Neutrophil (primary cell): Measurements from ENCODE around the gene RIT1.

Experiments used
- H3K27ac ChIP-seq: fragments of 200-600 bp; sonication (generic); 2 replicates; pipeline ENCODE4 v1.5.1; 2016; ENCODE audit warnings: mild to moderate bottlenecking, moderate library complexity
- H3K27me3 ChIP-seq: fragments of 200-600 bp; sonication (generic); 2 replicates; pipeline ENCODE4 v1.6.0; 2016; ENCODE audit warnings: mild to moderate bottlenecking
- H3K36me3 ChIP-seq: fragments of 200-600 bp; sonication (generic); 2 replicates; pipeline ENCODE4 v1.5.1; 2017
- H3K4me1 ChIP-seq, 2 experiments: fragments of 200-600 bp in 1 of 2; sonication (generic) in 1 of 2; 1 replicate in 1 of 2; 2 replicates in 1 of 2; pipeline versions ENCODE4 v1.5.1 to v1.6.1; 2013 to 2016; ENCODE audit warnings: low read depth in 1 of 2, low read length in 1 of 2, mild to moderate bottlenecking in 1 of 2, moderate library complexity in 1 of 2; ENCODE audit not compliant: control insufficient read depth in 1 of 2, insufficient read depth in 1 of 2
- H3K4me3 ChIP-seq, 2 experiments: fragments of 200-600 bp in 1 of 2; sonication (generic) in 1 of 2; 1 replicate in 1 of 2; 2 replicates in 1 of 2; pipeline ENCODE4 v1.5.1; 2013 to 2016; ENCODE audit warnings: low read depth in 1 of 2, low read length in 1 of 2, mild to moderate bottlenecking in 1 of 2, moderate library complexity in 1 of 2
- H3K9me3 ChIP-seq: fragments of 200-600 bp; sonication (generic); 2 replicates; pipeline ENCODE4 v1.5.1; 2016
- TF ChIP-seq, protein P1 (sequence below): fragments of 200-600 bp; sonication (generic); IDR thresholded peaks from 2 replicates; pipeline ENCODE4 v1.5.1; 2016; ENCODE audit warnings: antibody characterized with exemption

Gene RIT1

GRCh38 chr1:155938220-155938627 is 27.1 kb upstream of the RIT1 start:
- TF ChIP-seq, protein P1, sequence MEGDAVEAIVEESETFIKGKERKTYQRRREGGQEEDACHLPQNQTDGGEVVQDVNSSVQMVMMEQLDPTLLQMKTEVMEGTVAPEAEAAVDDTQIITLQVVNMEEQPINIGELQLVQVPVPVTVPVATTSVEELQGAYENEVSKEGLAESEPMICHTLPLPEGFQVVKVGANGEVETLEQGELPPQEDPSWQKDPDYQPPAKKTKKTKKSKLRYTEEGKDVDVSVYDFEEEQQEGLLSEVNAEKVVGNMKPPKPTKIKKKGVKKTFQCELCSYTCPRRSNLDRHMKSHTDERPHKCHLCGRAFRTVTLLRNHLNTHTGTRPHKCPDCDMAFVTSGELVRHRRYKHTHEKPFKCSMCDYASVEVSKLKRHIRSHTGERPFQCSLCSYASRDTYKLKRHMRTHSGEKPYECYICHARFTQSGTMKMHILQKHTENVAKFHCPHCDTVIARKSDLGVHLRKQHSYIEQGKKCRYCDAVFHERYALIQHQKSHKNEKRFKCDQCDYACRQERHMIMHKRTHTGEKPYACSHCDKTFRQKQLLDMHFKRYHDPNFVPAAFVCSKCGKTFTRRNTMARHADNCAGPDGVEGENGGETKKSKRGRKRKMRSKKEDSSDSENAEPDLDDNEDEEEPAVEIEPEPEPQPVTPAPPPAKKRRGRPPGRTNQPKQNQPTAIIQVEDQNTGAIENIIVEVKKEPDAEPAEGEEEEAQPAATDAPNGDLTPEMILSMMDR = peak; percentile 25
- Histone ChIP-seq H3K4me1 (peaks cover 42 to 46% of the 10 kb centered on the region in 2 experiments), H3K4me3 (peak overlapping the region in 1 of 2 experiments; percentile 6), H3K27me3 (no peaks in the 10 kb centered on the region), H3K36me3 (peaks cover 5% of the 10 kb centered on the region), H3K27ac (no peak overlapping the region), H3K9me3 (no peaks in the 10 kb centered on the region)

DNA sequence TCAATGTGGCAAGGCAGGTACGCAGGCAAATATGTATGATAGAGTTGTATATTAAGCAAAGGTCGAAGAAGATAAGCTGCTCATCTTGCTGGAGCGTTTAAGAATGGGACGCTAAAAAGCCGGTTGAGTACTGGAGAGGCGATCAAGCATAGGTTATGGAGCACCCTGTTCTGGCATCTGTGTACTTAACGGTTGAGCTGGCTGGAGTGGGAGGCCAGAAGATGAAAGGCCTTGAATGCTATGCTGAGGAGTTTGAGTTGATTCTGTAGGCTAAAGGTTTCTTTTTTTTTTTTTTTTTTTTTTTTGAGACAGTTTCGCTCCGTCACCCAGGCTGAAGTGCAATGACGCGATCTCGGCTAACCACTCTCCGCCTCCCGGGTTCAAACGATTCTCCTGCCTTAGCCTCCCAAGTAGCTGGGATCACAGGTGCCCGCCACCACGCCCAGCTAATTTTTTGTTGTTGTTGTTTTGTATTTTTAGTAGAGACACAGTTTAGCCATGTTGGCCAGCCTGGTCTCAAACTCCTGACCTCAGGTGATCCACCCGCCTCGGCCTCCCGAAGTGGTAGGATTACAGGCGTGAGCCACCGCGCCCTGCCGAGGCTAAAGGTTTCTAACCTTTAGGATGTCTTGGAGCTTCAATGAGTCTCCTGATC is 23.9 kb upstream of the RIT1 start:
- Histone ChIP-seq H3K27me3 (no peaks in the 10 kb centered on the region), H3K27ac (peak overlapping the region; percentile 88), H3K4me3 (peak overlapping the region; percentile 82 to 86), H3K9me3 (no peaks in the 10 kb centered on the region), H3K4me1 (peaks cover 17 to 22% of the 10 kb centered on the region in 2 experiments), H3K36me3 (peaks cover 30% of the 10 kb centered on the region)
- TF ChIP-seq, protein P1 = no peak

GRCh38 chr1:155934097-155934935 is 23.2 kb upstream of the RIT1 start, which contains the start of gene KHDC4:
TSS of gene KHDC4 (minus strand) at chr1:155934413. CDS start at chr1:155934373, 40 bp downstream.
- H3K27me3 ChIP-seq = no peaks in the 10 kb centered on the region
- H3K36me3 ChIP-seq = peaks cover 38% of the 10 kb centered on the region
- no peaks in the 10 kb centered on the region for H3K9me3 ChIP-seq
- TF ChIP-seq, protein P1 = peak; percentile 67
- H3K4me3 ChIP-seq = peak within 1 kb of the TSS; percentile 82 to 86
- peaks cover 15 to 20% of the 10 kb centered on the region in 2 experiments for H3K4me1 ChIP-seq
- H3K27ac ChIP-seq = peak within 1 kb of the TSS; percentile 88

- TF ChIP-seq, protein P1 = no peak
- Histone ChIP-seq H3K4me3 (peak overlapping the region; percentile 82 to 86), H3K27me3 (no peaks in the 10 kb centered on the region), H3K27ac (peak overlapping the region; percentile 88), H3K9me3 (no peaks in the 10 kb centered on the region), H3K36me3 (peaks cover 44% of the 10 kb centered on the region), H3K4me1 (peaks cover 15 to 20% of the 10 kb centered on the region in 2 experiments)
Measured at GRCh38 chr1:155933591-155934096, 22.5 kb upstream of the RIT1 start.

GRCh38 chr1:155932487-155932886 is 21.3 kb upstream of the RIT1 start:
- Histone ChIP-seq H3K27me3 (no peaks in the 10 kb centered on the region), H3K4me3 (no peak overlapping the region), H3K4me1 (peaks cover 15 to 20% of the 10 kb centered on the region in 2 experiments), H3K27ac (no peak overlapping the region), H3K9me3 (no peaks in the 10 kb centered on the region), H3K36me3 (peaks cover 54% of the 10 kb centered on the region)
- TF ChIP-seq, protein P1 = no peak
